ENCODE data around the gene TTLL12. TPM values are rescaled to one million over a fixed set of nuclear protein-coding genes. Genes with fewer than 3 reads are reported as not detected.

The TTLL12 gene
- 18.4 TPM for polyA plus RNA-seq (2012; ENCODE audit: missing spikeins)

- peak; percentile 9 for FAIRE-seq
- peak; percentile 80 for DNase-seq (ENCODE audit: insufficient read length)
- TF ChIP-seq TAF1 (IDR thresholded peaks at IDR 0.05; ENCODE audit: borderline replicate concordance, low read depth, low read length) (0 out of 2 replicates have a peak, but pooled peaks have one; percentile 40), POLR2A (IDR thresholded peaks at IDR 0.05; ENCODE audit: low read depth, low read length) (peak; percentile 68; the same call in 1 of the 2 replicates), POLR2AphosphoS5 (IDR thresholded peaks at IDR 0.05; ENCODE audit: low read depth, low read length) (no peak)
Observed at GRCh38 chr22:43186272-43187170, at the start of gene TTLL12. Gene TTLL12 (minus strand): TSS chr22:43187134. CDS start chr22:43187069, 65 bp downstream.

- no peak for TF ChIP-seq POLR2AphosphoS5 (IDR thresholded peaks at IDR 0.05; ENCODE audit: low read depth, low read length)
- no peak for TF ChIP-seq POLR2A (IDR thresholded peaks at IDR 0.05; ENCODE audit: low read depth, low read length)
- TF ChIP-seq TAF1 (IDR thresholded peaks at IDR 0.05; ENCODE audit: borderline replicate concordance, low read depth, low read length): no peak
- FAIRE-seq: no peak
Observed at GRCh38 chr22:43235445-43236409, 48.8 kb upstream of the TTLL12 start.

DNA sequence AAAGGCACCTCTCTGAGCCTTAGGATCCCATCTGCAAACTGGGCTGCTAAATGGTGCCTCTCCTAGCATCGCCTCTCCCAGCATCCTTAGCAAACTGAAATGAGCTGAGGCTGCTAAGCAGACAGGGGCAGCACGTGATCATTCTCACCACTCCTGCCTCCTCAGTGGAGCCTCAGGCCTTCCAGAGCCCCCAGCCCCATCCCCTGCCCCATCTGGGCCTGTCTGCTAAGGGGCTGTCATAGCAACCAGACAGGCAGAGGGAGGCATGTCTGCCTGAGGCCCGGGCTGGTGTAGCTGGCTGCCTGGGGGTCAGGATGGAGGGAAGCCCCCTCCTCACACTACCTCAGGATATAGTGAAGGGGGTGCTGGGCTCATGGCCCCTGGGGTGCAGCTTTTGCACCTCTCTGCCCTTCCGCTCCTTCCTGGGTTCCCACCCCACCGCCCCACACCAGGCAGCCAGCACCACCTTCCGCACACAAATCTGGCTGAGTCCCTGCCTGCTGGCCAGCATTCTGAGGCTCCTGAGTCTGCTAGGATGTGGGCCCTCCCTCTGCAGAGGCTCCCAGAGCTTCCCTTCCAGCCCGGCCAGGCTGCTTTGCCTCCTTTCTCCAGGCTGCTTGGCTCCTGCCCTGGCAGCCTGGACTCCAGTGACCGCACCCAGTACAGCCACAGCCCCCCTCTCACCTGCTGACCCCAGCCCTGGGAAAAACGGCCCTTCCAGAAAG, 47.5 kb upstream of the TTLL12 start:
- DNase-seq (ENCODE audit: insufficient read length) (no peak), FAIRE-seq (no peak)
- no peak for TF ChIP-seq TAF1 (IDR thresholded peaks at IDR 0.05; ENCODE audit: borderline replicate concordance, low read depth, low read length)
- no peak for TF ChIP-seq POLR2AphosphoS5 (IDR thresholded peaks at IDR 0.05; ENCODE audit: low read depth, low read length)
- no peak for TF ChIP-seq POLR2A (IDR thresholded peaks at IDR 0.05; ENCODE audit: low read depth, low read length)

More at GRCh38 chr22:43235445-43236409, 48.8 kb upstream of the TTLL12 start:
- DNase-seq (ENCODE audit: insufficient read length): no peak

DNA sequence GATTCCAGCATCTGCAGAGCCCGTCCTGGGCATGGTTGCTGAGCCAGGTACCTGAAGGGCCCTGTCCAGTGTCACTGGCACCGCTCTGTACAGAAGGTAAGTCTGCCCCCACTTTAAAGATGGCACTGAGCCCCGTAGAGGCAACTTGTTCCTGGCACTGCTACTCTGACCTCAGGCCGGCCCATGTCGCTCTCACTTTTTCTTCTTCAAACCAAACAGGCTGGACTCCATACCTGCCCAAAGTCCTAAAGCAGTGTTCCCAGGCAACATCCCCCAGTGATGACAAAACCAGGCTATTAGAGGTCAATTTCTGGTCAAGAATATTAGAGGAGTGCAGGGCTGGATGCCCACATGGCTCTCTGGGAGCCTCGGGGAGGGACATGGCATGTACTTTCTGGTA, 46.6 kb upstream of the TTLL12 start:
- no peak for DNase-seq (ENCODE audit: insufficient read length)
- TF ChIP-seq POLR2A (IDR thresholded peaks at IDR 0.05; ENCODE audit: low read depth, low read length) (no peak), POLR2AphosphoS5 (IDR thresholded peaks at IDR 0.05; ENCODE audit: low read depth, low read length) (no peak), TAF1 (IDR thresholded peaks at IDR 0.05; ENCODE audit: borderline replicate concordance, low read depth, low read length) (no peak)
- FAIRE-seq: no peak

- DNase-seq (ENCODE audit: insufficient read length) (no peak), FAIRE-seq (no peak)
- TF ChIP-seq TAF1 (IDR thresholded peaks at IDR 0.05; ENCODE audit: borderline replicate concordance, low read depth, low read length): no peak
- TF ChIP-seq POLR2A (IDR thresholded peaks at IDR 0.05; ENCODE audit: low read depth, low read length): no peak
- TF ChIP-seq POLR2AphosphoS5 (IDR thresholded peaks at IDR 0.05; ENCODE audit: low read depth, low read length): no peak
Observed at GRCh38 chr22:43232445-43232844, 45.5 kb upstream of the TTLL12 start.

DNA sequence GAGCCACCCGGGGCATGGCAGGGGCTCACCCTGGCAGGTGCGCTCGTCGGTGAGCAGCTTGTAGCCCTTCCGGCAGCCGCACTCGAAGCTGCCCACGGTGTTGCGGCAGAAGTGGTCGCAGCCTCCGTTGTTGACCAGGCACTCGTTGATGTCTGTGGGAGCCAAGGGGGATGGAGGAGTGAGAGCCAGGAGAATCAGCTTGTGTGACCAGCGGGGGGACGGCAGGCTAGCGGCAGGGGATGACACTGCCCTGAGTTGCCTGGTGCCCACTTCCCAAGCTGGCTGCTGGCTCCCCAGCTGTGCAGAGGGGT, 44.7 kb upstream of the TTLL12 start:
- DNase-seq (ENCODE audit: insufficient read length) (no peak), FAIRE-seq (no peak)
- TF ChIP-seq POLR2AphosphoS5 (IDR thresholded peaks at IDR 0.05; ENCODE audit: low read depth, low read length): no peak
- no peak for TF ChIP-seq POLR2A (IDR thresholded peaks at IDR 0.05; ENCODE audit: low read depth, low read length)
- TF ChIP-seq TAF1 (IDR thresholded peaks at IDR 0.05; ENCODE audit: borderline replicate concordance, low read depth, low read length): no peak

- FAIRE-seq: peak; percentile 90
- TF ChIP-seq POLR2A (IDR thresholded peaks at IDR 0.05; ENCODE audit: low read depth, low read length): no peak
- TF ChIP-seq TAF1 (IDR thresholded peaks at IDR 0.05; ENCODE audit: borderline replicate concordance, low read depth, low read length): no peak
- no peak for TF ChIP-seq POLR2AphosphoS5 (IDR thresholded peaks at IDR 0.05; ENCODE audit: low read depth, low read length)
- peak; percentile 88 for DNase-seq (ENCODE audit: insufficient read length)
Observed at GRCh38 chr22:43230971-43231723, 44.2 kb upstream of the TTLL12 start.

- TF ChIP-seq TAF1 (IDR thresholded peaks at IDR 0.05; ENCODE audit: borderline replicate concordance, low read depth, low read length): no peak
- no peak for TF ChIP-seq POLR2A (IDR thresholded peaks at IDR 0.05; ENCODE audit: low read depth, low read length)
- TF ChIP-seq POLR2AphosphoS5 (IDR thresholded peaks at IDR 0.05; ENCODE audit: low read depth, low read length): no peak
- DNase-seq (ENCODE audit: insufficient read length): no peak
- no peak for FAIRE-seq
Observed at GRCh38 chr22:43230571-43230970, 43.6 kb upstream of the TTLL12 start.

DNA sequence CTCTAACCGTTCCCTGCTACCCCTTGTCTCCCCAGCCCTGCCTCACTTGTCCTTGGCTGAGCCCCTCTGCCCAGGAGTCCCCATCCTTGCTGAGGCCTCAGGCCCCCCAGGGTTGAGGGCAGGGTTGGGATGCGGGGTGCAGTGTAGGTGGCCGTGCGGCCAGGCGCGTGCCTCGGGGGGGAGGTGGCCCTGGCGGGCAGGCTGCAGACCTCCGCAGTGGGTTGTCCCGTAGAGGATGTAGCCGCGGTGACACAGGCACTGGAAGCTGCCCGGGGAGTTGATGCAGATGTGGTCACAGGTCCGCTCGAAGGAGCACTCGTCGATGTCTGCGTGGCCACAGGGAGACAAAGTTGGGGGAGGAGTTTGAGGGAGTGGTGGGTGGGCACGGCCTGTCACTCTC, 41.9 kb upstream of the TTLL12 start:
- TF ChIP-seq TAF1 (IDR thresholded peaks at IDR 0.05; ENCODE audit: borderline replicate concordance, low read depth, low read length) (no peak), POLR2A (IDR thresholded peaks at IDR 0.05; ENCODE audit: low read depth, low read length) (no peak), POLR2AphosphoS5 (IDR thresholded peaks at IDR 0.05; ENCODE audit: low read depth, low read length) (no peak)
- FAIRE-seq (no peak), DNase-seq (ENCODE audit: insufficient read length) (no peak)

- FAIRE-seq (no peak), DNase-seq (ENCODE audit: insufficient read length) (no peak)
- TF ChIP-seq POLR2A (IDR thresholded peaks at IDR 0.05; ENCODE audit: low read depth, low read length): no peak
- TF ChIP-seq POLR2AphosphoS5 (IDR thresholded peaks at IDR 0.05; ENCODE audit: low read depth, low read length): no peak
- TF ChIP-seq TAF1 (IDR thresholded peaks at IDR 0.05; ENCODE audit: borderline replicate concordance, low read depth, low read length): no peak
Observed at GRCh38 chr22:43228330-43228729, 41.4 kb upstream of the TTLL12 start.

Measured in GM12892 (cell line).